ENCODE data around the gene NES.

The NES gene

GRCh38 chr1:156676820-156677615 is at the start of gene NES:
TSS of gene NES (minus strand) at chr1:156677407. CDS start at chr1:156677264, 143 bp downstream.
- no peak for DNase-seq (ENCODE audit: low read depth in 3 of 3)

GRCh38 chr1:156726549-156727226 is 49.5 kb upstream of the NES start:
- DNase-seq (ENCODE audit: low read depth in 3 of 3), result peak in 1 of 3 experiments; percentile 32

- peak; percentile 51 to 77 (median 58) for DNase-seq (ENCODE audit: low read depth in 3 of 3)
These were observed 48.6 kb upstream of the NES start for GRCh38 chr1:156725683-156726280.

- no peak for DNase-seq (ENCODE audit: low read depth in 3 of 3)
These were observed 44.3 kb upstream of the NES start for GRCh38 chr1:156721535-156721934.

- DNase-seq (ENCODE audit: low read depth in 3 of 3), result no peak
These were observed 43.9 kb upstream of the NES start for GRCh38 chr1:156721131-156721530.

GRCh38 chr1:156717351-156717750 is 40.1 kb upstream of the NES start:
- no peak for DNase-seq (ENCODE audit: low read depth in 3 of 3)

- no peak for DNase-seq (ENCODE audit: low read depth in 3 of 3)
These were observed 37.6 kb upstream of the NES start for GRCh38 chr1:156714830-156715229.

- no peak for DNase-seq (ENCODE audit: low read depth in 3 of 3)
These were observed 35.4 kb upstream of the NES start for GRCh38 chr1:156712626-156713025.

GRCh38 chr1:156711011-156711817 is 34.0 kb upstream of the NES start:
- DNase-seq (ENCODE audit: low read depth in 3 of 3), result no peak

GRCh38 chr1:156709757-156710489 is 32.7 kb upstream of the NES start:
- DNase-seq (ENCODE audit: low read depth in 3 of 3), result no peak

GRCh38 chr1:156709031-156709430 is 31.8 kb upstream of the NES start:
- no peak for DNase-seq (ENCODE audit: low read depth in 3 of 3)

GRCh38 chr1:156708218-156708661 is 31.0 kb upstream of the NES start:
- DNase-seq (ENCODE audit: low read depth in 3 of 3), result no peak

- DNase-seq (ENCODE audit: low read depth in 3 of 3), result no peak
These were observed 30.4 kb upstream of the NES start for GRCh38 chr1:156707417-156708217.

- no peak for DNase-seq (ENCODE audit: low read depth in 3 of 3)
These were observed 29.6 kb upstream of the NES start for GRCh38 chr1:156706657-156707416.

- DNase-seq (ENCODE audit: low read depth in 3 of 3), result peak; percentile 47 to 69 (median 55)
These were observed 28.9 kb upstream of the NES start for GRCh38 chr1:156705918-156706656.

- DNase-seq (ENCODE audit: low read depth in 3 of 3), result no peak
These were observed 28.2 kb upstream of the NES start, which contains the start of gene CRABP2 for GRCh38 chr1:156705321-156705917. TSS of gene CRABP2 (minus strand) at chr1:156705583. CDS start at chr1:156705446, 137 bp downstream.

- DNase-seq (ENCODE audit: low read depth in 3 of 3), result peak in 1 of 3 experiments; percentile 48
These were observed 27.7 kb upstream of the NES start for GRCh38 chr1:156704930-156705320.

- DNase-seq (ENCODE audit: low read depth in 3 of 3), result no peak
These were observed 27.0 kb upstream of the NES start for GRCh38 chr1:156704166-156704711.

Data from stimulated activated CD4-positive, alpha-beta T cell treated with anti-CD3 and anti-CD28 coated beads, TNF-alpha, amount 100 ng/mL, for 24 hours (primary cell).